ENCODE measurements around the gene BAHCC1.

The BAHCC1 gene

DNA sequence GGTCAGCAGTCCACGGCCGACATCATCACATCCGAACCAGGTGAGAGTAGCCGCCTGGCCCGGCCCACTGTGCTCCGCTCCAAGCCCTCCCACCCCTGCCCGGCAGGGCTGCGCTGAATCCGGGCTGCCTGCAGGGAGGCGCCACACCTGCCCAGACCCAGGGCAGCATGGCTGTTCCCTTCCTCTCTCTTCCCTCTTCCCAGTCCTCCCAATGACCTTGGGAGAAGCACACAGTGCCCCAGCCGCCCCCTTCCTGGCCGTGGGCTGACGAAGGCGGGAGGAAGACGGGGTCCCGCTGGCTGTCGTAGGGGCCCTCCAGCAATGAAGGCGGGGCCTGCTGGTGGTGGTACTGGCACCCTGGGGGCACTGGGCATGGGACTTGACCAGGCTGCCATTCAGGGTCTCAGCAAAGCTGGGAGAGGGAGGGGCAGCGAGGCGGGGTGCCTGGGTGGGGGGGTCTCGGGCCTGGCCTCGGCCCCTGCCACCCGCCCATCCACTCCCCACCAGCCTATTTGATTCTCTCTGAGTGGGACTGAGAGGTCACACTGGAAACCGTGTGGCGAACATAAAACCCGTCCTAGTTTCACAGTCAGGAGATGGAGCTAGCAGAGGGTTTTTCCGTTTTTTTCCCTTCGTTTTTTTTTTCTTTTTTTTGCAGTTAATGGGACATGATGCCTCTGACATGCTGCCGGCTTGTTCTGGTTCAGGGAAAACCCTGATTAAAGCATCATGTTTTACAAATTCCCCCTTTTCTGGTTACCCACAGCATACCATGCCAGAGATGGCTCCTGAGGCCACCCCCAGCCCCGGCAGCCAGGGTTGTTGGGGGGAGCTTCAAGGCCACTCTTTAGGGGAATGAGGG is 50.6 kb downstream of the BAHCC1 start:
- DNase-seq, result no peak

DNA sequence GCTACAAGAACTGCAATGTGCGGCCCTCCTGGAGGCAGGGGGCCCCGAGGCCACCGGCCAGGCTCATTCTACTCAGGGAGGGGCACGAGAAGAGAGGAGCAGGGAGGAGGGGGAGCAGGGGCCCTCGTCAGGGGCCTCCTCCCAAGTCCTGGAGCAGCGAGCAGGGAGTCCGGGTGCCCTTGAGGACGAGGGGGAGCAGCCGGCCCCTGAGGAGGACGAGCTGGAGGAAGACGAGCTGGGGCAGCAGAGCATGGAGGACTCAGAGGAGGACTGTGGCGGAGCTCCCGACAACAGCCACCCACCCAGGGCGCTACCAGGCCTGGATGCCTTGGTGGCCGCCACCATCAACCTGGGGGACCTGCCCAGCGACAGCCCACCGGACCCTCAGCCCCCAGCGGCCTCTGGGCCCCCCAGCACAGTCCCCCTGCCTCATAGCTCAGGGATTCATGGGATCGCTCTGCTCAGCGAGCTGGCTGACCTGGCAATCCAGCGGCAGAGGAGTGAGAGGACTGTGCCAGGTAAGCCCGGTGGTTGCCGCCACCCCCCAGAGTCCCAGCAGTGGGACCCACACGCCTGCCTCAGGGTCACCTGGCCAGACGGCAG is 52.2 kb downstream of the BAHCC1 start:
- no peak for DNase-seq

DNA sequence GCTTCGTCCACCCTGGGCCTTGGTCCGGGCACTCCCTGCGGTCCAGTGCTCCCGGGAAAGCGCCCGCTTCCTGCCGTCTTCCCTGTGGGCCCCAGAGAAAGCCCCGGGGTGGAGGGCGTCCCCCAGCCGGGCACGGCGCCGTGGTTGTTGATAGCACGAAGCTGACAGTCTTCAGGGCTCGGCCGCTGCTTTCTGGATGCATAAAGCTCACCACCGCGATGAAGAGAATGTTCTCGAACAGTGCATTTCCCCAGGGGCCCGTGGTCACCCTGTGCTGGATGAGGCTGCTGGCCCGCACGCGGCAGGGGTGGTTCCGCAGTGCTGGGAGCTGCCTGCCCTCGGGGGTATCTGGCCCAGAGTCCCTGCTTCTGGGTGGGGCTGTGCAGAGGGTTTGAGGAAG is 53.2 kb downstream of the BAHCC1 start:
- no peak for DNase-seq

DNA sequence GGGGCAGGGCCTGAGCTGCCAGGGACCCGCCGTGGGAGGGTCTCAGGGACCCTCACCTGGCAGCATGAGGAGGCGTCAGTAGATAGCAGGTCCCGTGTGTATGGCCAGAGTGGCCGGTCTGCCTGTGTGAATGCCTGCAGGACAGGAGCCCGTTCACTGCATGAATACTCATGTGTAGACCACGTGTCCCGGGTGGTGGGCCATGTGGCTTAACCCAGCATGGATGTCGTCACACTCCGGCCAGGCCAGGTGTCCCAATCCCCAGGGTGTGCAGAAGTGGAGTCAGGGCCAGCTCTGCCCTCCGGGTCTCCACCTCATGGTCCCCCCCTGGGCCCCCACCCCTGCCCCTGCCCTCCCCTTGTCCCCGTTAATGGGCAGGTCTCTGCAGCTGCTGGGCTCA is 53.7 kb downstream of the BAHCC1 start:
- no peak for DNase-seq

DNA sequence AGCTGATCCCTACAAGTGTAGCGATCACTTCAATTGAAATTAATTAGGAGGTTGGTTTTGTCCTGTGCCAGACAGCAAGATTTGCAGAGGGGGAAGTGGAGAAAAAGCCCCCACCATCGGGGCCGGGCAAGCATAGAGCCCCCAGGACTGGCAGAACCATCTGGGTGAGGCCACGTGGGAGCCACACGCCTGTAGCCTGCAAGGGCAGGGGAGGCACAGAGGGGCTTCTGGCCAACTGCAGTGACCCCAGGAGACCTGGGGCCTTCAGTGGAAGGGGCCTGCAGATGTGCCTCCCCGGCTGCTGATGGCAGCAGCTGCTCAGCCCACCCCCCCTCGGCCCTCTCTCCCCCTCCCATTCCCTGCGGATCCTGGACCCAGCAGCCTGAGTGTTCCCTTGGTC is 54.1 kb downstream of the BAHCC1 start:
- DNase-seq, result no peak

DNA sequence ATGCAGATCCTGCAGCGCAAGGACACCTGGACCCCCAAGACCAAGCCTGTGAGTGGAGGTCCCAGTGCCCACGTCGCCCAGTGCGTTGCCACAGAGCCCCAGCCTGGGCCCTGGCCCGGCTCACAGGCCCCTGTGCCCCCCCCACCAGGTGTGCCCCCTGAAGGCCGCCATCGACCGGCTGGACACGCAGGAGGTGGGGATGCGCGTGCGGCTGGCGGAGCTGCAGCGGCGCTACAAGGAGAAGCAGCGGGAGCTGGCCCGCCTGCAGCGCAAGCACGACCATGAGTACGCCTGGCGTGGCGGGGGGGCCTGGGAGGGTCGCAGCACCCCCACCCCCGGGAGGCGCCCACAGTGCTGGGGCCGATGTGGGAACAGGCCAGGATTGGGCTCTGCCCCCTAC is 56.6 kb downstream of the BAHCC1 start:
- DNase-seq, result no peak

DNA sequence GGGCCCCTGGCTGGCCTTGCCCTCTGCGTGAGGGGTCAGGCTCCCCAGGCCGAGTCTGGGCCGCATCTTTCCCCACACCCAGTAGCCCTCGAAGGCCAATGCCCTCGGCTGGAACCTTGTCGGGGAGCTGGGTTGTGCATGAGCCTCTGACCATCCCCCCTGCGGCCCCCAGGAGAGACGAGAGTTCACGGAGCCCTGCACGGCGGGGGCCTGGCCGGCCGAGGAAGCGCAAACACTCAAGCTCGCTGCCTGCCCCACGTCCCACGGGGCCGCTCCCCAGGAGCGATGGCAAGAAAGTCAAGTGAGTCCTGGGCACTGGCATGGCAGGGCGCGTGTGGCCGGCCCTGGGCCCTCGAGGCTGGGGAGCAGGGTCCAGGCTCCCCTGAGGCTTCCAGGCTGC is 57.3 kb downstream of the BAHCC1 start:
- no peak for DNase-seq

DNA sequence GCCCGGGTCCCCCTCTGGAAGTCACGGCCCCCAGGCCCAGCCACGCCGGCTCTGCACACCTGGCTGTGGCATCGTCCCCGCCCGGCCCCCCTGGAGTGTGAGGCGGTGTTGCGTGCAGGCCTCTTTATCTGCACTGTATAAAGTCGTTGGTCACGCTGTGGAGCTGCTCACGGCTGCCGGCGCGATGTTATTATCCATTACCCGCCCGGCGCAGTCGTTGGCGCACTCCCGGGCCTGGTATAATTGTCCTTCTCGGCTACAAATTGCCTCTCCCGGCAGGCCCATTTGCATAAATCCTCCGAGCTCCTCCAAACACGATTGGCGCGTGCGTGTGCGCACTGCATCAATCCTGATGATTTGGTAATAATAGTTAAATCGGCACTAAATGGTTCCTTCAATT is 57.8 kb downstream of the BAHCC1 start:
- no peak for DNase-seq

DNA sequence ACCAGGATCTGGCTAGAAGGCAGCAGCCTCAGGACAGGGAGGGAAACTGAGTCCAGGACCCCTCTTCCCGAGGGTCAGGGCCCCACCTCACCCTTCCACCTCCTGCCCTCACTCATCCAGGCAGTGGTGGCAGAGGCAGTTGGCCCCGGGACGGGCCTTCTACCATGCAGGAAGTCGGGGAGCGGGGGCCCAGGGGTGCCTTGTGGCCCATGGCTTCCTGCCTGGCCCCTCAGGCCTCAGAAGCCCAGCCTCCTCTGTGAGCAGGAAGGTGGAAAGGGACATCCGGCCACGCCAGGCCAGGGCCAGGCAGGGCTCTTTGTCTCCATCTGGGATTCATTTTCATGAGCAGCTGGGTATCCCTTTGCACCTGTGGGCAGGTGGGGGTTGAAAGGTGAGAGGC is 58.5 kb downstream of the BAHCC1 start:
- no peak for DNase-seq

DNA sequence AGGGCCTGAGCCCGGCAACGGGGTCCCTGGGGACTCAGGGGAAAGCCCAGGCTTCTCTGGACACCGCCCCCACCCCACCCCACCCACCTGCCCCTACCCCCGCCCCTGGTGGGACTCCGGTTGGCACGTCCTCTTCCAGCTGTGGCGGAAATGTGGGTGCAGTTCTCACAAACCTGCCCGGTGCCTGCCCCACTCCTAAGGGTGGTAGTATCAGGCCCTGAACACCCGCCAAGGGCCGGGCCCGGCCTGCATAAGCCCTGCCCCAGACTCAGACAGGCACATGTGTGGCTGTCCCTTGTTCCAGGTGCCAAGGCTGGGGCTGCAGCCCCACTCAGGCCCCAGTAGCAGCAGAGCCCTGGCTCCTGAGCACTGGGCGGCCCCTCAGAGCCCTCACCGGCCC is 59.2 kb downstream of the BAHCC1 start:
- DNase-seq, result no peak

DNA sequence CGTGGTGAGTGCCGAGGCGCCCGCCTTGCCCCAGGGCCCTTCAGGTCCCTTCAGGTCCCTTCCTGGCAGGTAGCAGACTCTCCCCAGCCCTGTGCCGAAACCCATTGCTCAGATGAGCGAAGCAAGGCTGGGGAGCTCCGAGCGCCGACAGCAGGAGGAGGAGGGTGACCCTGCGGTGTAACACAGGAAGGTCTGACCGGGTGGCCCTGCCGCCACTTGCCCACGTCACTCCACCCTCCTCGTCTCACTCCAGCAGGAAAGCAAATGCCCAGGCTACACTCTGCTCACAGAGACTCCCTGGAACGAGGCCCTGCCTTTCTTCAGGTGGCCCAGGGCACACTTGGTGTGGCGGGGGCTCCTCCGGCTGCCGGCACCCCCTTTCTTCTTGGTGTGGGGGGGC is 60.1 kb downstream of the BAHCC1 start:
- no peak for DNase-seq

DNA sequence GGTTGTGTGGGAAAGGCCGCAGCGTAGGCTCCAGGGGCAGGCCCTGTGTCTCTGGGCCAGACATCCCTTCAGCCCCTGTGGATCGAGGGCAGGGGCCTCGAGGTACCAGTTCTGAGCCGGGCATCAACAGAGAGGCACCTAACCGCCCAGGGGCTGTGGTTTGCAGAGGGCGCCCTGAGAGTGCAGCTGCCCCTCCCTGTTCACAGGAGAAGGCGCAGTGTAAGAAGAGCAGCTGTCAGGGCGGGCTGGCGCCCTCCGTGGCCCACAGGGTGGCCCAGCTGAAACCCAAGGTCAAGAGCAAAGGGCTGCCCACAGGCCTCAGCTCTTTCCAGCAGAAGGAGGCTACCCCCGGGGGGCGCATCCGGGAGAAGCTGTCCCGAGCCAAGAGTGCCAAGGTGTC is 60.8 kb downstream of the BAHCC1 start:
- no peak for DNase-seq

DNA sequence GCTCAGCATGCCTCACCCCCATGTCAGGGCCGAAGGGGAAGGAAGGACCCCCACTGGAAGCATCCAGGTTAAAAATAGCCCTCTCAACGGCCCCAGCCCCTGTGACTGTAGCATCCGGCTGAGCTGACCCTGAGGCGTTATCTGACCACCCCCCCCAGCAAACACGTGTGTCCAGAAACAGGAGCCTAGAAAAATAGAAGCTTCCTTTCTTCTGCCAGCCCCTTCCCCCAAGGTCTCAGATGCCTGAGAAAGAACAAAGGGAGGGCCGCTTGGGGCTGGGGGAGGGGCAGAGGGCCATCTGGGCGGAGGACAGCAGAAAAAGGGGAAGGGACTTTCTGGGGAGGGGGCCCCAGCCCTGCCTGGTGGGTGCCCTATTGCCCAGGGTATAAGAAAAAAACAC is 61.5 kb downstream of the BAHCC1 start:
- DNase-seq, result no peak

DNA sequence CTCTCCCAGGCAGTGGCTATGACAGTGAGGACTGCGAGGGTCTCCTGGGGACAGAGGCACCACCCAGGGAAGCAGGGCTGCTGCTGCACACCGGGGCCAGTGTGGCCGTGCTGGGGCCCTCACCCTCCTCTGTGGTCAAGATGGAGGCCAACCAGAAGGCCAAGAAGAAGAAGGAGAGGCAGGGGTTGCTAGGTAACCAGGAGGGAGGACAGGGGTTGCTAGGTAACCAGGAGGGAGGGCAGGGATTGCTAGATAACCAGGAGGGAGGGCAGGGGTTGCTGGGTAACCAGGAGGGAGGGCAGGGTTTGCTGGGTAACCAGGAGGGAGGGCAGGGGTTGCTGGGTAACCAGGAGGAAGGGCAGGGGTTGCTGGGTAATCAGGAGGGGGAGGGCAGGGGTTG is 62.1 kb downstream of the BAHCC1 start:
- DNase-seq, result no peak

DNA sequence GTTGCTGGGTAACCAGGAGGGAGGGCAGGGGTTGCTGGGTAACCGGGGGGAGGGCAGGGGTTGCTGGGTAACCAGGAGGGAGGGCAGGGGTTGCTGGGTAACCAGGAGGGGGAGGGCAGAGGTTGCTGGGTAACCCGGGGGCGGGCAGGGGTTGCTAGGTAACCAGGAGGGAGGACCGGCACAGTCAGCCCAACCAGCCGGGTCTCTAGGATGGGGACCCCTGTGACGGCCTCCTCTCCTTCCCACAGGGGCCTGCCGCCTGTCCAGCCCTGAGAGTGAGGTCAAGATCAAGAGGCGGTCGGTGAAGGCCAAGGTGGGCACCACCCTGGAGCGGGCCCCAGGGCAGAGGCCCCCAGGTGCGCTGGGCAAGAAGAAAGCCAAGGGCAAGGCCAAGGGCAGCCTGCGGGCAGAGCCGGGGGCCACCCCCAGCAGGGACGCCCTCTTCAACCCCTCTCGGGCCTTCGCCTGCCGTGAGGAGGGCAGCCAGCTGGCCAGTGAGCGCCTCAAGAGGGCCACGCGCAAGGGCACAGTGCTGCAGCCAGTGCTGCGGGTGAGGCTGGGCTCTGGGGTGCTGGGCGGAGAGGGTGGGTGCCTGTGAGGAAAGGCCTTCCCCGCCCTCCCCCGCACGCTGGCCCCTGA is 62.8 kb downstream of the BAHCC1 start:
- DNase-seq, result no peak

DNA sequence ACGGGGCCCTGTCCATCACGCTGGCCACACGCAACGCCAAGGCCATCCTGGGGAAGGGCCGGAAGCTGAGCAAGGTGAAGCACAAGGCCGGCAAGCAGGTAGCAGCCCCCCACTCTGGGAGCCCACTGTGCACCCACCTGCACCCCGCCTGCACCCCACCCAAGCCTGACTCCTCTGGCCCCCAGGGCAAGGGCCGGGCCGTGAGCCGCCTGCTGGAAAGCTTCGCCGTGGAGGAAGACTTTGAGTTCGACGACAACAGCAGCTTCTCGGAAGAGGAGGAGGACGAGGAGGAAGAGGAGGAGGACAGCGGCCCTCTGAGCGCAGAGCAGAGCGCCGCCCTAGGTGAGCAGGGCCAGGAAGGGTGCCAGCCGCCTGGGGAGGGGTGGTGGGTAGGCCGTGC is 63.4 kb downstream of the BAHCC1 start:
- DNase-seq, result no peak

DNA sequence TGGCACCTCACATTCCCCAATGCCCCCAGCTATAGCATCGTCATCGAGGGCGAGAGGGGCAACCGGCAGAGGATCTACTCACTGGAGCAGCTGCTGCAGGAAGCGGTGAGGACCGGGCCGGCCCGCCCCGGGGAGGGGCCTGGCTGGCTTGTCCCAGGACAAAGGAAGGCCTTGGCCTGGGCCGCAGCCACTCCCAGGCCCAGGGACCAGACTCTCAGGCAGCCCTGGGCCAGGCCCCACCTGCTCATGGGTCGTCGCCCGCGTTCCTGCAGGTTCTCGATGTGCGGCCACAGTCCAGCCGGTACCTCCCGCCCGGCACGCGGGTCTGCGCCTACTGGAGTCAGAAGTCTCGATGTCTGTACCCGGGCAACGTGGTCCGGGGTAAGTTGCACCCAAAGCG is 64.0 kb downstream of the BAHCC1 start:
- no peak for DNase-seq

DNA sequence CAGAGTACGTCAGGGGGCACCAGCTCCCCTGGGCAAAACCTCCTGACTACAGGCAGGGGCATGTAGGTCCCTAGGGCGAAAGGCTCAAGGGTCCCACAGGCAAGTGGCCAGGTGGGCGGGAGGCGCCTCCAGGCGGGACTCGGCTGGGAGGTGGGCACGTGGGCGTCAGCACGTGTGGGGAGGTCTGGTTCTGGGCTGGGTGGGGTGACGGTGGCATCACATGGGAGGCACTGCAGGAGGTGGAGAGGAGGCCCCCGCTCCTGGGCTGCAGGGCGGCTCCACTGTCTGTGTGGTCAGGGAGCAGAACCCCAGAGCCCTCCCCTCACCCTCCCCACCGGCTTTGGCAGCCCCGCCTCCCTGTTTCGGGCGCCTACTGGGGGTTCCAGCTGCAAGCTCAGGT is 64.6 kb downstream of the BAHCC1 start:
- no peak for DNase-seq

DNA sequence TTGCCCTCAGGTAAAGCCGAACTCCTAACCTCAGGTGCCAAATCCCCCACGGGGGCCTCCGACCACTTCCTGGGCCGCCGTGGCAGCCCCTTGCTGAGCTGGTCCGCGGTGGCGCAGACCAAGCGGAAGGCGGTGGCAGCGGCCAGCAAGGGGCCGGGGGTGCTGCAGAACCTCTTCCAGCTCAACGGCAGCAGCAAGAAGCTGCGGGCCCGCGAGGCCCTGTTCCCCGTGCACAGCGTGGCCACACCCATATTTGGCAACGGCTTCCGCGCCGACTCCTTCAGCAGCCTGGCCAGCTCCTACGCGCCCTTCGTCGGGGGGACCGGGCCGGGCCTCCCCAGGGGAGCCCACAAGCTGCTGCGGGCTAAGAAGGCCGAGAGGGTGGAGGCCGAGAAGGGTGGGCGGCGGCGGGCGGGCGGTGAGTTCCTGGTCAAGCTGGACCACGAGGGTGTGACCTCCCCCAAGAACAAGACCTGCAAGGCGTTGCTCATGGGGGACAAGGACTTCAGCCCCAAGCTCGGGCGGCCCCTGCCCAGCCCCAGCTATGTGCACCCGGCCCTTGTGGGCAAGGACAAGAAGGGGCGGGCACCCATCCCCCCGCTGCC is 65.7 kb downstream of the BAHCC1 start:
- no peak for DNase-seq

DNA sequence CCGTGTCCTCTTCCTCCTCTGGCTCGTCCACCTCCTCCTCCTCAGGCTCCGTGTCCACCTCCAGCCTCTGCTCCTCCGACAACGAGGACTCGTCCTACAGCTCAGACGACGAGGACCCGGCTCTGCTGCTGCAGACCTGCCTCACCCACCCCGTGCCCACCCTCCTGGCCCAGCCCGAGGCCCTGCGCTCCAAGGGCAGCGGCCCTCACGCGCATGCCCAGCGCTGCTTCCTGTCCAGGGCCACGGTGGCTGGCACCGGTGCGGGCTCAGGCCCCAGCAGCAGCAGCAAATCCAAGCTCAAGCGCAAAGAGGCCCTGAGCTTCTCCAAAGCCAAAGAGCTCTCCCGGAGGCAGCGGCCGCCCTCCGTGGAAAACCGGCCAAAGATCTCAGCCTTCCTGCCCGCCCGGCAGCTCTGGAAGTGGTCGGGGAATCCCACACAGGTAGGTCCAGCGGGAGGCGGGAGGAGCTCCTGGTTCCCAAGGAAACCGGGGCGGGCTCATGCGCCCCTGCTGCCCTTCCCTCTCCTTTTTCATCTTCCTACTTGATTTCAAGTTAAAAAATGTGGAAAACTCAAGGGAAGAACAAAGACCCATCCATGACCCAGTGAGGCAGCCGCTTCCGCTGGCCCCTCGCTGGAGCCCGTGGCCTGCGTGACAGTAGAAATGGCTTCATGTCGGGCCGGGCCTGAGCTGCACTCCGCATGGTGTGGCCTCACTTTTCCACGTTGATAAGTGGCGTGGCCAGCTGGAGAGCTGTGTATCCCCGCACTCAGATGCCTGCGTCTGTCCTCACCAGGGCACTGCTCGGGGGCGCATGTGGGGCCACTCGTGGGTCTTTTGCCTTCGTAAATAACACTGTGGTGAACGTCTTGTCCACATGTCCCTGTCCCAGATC is 66.6 kb downstream of the BAHCC1 start:
- no peak for DNase-seq

DNA sequence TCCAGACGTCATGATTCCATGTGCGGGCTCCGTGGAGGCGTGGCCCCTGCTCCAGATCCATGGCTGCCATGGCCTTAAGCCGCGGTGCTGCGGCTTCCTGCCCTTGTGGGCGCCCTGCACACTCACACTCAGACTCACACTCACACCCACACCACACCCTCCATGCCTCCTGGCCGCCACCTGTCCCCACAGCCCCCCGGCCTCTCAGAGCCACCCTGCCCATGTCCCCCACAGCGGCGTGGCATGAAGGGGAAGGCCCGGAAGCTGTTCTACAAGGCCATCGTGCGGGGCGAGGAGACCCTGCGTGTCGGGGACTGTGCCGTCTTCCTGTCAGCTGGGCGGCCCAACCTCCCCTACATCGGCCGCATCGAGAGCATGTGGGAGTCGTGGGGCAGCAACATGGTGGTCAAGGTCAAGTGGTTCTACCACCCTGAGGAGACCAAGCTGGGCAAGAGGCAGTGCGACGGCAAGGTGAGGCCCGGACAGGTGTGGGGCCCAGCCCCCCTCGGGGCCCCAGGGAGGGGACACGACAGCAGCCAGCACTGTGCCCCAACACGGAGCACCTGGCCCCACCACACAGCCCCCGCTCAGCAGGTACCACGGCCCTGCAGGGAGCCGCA is 67.4 kb downstream of the BAHCC1 start:
- no peak for DNase-seq

DNA sequence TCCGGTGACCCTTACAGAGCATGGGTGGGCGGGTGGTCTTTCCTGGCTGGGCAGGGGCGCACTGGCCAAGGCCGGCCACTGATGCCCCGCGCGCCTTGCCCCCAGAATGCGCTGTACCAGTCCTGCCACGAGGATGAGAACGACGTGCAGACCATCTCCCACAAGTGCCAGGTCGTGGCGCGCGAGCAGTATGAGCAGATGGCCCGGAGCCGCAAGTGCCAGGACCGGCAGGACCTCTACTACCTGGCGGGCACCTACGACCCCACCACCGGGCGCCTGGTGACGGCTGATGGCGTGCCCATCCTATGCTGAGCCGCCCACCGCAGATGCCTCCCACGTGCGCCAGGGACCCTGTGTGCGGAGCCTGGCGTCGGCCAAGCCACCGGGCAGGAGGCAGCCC is 68.2 kb downstream of the BAHCC1 start:
- DNase-seq, result no peak

Measured in stimulated activated CD4-positive, alpha-beta T cell treated with anti-CD3 and anti-CD28 coated beads, Interleukin-4, amount 100 ng/mL, for 1 hour (primary cell).